GM18873 (cell line): ENCODE results near the gene FGF14.
"Not testable (repeated sequence)": the region's sequence is repeated elsewhere in the genome, so short reads cannot be mapped to it uniquely, and the experiment has no call there.

ENCODE experiments used
- ATAC-seq: cut with Tn5 transposase; IDR thresholded peaks from one replicate; pipeline ENCODE4 v1.9.1; 2021; ENCODE audit warnings: mild to moderate bottlenecking, moderate library complexity, moderate number of reproducible peaks; ENCODE audit not compliant: unreplicated experiment, low FRiP score

Gene FGF14

DNA sequence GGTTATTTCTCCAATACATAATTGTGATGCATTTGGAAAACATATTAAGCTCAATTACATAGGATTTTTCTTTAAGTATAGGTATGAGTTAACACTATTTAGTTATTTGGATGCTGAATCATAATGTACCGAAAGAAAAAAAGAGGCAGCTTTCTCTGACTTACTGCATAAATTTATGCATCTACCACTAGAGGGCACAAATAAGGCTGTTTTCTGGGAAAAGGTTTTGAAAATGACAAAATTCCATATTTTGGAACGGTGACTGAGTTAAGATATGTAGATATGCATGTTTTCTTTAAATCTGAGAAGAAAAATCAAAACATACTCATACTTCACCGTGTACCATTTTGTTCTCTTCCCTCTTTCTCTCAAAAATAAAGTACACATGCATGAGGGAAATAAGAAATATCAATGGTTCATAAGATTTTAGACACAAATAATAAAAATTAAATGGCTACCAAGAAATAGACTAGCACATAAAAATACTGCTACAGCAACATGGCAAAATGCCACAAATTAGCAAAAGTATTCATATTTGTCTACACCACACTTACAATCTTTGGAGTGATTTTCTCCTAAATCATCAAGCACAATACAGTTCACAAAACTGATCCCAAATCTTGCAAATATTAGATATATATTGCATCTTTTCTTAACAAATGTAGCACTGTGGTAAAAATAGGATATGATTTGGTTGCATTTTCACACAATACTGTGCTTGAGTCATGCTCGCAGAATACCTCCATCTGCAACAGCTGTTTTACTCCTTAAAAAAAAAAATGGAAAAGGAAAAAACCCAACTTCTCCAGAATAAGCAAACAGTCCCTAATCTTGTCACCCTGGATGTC, 260.0 kb downstream of the FGF14 start:
- ATAC-seq, result no peak

DNA sequence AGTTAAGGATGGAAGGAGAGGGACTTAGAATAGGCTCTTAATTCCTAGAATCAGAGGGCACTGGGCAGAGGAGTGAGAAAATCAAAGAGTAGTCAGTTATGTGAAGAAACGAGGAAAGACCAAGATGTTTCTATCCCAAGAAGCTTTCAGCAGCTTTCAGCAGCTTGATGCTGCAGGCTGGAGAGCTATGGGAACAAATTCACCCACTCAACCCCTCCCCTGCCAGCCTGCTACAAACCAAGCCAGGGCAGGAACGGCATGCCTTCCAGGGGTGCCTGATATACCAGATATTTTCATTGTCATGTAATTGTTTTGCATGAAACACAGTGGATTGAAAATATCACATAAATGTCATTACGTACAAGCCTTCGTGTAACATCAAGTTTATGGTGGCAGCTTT, 262.2 kb downstream of the FGF14 start:
- no peak for ATAC-seq

DNA sequence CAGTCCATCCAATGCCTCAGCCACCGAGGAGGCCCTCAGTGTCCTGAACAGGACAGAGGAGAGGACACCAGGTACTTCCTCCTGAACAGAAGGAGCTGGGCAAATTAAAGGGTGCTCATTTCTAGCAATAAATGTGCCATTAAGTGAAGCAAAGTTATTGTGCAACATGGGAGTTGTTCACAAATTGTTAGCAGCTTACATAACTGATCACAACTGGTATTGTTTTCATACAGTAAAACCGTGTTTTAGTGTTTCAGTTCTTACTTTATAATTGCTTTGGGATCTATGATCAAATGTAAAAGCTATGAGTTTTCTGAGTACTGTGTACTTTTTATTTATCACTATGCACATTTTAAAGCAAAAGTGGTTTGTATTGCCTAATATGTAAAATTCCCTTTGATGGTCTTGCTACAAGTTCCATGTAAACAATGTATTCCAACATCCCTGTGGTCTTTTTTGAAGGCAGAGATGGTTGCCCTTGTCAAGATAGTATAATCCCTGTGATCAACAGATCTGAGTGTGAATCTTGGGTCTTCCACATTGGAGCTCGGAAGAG, 263.1 kb downstream of the FGF14 start:
- no peak for ATAC-seq

DNA sequence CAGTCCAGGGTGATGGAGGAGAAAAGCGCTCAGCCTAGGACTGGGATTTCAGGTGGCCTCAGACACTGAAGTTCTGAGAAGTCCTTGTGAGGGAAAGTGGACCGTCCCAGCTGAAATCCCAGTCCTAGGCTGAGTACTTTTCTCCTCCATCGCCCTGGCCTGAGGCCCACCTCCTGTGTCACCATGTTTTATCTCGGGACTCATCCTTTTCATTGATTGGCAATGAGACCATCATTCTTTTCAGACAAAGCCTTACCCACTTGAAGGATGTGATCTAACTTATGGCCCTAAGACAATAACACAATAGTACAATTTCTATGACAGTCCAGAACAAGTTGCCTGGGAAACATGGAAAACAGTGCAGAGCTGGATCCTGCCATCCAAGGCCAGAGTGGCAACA, 263.9 kb downstream of the FGF14 start:
- ATAC-seq, result not testable (repeated sequence)

DNA sequence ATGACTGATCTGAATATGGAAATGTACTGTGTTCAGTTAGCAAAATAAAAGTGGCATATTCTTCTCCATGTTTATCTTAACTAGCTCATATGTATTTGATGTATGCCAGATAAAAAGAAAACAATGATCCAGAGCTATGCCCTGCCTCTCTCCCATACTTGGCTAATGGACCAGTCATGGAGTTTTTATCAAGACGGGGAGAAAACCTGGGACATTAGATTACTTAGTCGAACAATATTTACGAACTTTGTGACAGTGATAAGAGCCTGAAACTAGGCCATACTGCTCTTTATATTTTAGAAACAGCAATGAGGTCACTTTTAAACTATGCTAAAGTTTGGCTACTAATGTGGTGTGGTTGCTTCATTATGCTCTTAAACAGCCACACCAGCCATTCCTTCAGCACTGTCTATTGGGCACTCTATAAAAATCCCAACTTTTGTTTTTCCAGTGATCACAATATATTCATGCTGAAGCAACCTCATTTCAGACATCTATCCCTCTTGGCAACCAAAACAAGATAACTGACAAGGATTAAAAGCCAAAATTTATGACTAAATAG, 265.0 kb downstream of the FGF14 start:
- no peak for ATAC-seq

DNA sequence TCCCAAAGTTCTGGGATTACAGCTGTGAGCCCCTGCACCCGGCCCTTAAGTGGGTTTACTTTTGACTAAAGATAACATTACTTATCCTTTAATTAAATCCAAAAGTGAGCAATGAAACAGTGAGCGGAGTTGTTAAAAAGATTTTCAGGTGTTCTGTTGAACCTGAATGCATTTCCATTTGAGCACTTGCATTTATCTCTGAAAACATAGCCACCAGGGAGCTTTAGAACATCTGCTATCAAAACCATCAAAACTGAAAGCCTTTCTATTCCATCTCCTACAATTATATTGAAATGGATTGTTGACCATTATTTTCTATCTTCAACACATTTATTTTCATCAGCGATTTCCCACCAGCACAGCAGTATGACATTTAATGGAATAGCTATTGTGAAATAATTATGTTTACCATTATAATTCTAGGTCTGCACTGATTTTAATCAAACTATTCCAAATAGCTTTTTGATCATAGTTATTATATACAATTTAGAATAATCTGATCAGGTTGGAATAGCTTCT, 269.0 kb downstream of the FGF14 start:
- ATAC-seq, result no peak

DNA sequence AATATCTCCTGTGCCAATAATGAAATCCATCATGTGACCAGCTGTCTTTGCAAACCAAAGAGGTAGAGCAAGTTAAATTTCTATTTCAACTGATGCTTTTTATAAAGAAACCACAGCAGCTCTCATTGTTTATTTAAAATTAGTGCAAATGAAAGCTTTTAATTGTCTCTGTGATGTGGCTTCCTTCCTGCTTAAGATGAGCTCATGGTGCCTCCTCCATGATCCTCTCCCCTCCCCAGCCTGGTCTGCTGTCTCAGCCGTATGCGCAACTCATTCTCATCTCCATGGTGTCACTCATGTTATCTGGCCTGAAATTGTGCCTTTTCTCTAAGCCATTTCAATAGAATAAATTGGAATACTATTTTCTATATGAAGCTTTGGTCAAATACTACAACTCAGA, 270.6 kb downstream of the FGF14 start:
- no peak for ATAC-seq

DNA sequence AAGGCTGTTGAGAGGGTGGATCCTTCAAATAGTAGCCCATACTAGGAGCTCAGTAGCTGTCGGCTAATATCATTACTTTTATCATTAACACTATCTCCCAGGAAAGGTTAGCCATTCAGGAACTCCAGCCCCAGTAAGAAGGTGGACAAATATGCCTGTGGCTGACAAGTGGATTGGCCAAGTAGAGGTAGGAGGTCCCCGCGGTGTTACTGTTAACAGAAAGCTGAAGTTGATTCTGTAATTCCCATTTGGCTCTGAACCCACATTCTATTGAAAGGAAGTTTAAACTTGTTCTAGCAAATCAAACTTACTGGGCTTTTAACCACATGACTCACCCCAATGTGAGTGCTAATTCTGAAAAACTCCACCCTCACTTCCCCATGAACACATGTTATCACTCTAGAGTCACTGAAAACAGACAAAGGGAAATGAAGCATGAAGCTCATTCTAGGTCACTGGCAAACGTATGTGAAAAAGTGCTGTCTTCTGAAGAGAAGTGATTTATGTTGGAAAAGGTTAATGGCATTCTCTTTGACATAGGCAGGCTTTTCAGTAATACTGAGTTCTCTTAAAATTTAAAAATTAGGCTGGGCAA, 273.5 kb downstream of the FGF14 start:
- no peak for ATAC-seq

DNA sequence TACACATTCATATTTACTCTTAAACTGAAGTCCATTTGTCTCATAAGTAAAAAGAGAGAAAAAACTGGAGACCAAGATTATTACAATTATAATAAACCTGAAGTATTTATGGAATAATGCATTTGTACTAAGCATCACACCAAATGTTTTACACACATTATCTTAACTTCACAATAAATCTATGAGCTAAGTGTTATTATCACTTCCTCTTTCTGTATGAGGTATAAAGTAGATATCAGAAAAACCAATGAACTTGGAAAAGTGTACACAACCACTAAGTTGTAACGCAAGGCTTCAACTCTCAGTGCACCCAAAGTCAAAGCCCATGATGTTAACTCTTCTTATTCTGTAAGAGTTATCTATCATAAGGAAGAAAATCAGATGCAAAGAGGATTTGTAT, 274.7 kb downstream of the FGF14 start:
- no peak for ATAC-seq

DNA sequence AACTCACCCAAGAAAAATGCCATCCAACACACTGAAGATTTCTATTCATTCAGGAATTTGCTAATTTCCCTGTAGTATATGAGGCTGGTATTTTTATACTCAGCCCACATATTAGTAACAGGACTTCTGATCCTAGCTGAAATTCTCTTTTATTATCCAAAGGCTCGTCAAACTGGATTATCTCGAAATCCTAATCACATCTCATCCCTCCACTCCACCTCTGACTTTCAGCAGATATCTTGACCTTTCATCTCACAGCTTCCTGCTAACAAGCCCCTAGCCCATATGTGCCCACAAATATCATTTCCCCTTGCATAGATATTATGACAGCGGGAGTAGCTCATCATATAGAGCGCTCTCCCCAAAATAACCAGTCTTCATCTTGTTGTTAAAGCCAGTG, 279.7 kb downstream of the FGF14 start:
- ATAC-seq, result no peak

DNA sequence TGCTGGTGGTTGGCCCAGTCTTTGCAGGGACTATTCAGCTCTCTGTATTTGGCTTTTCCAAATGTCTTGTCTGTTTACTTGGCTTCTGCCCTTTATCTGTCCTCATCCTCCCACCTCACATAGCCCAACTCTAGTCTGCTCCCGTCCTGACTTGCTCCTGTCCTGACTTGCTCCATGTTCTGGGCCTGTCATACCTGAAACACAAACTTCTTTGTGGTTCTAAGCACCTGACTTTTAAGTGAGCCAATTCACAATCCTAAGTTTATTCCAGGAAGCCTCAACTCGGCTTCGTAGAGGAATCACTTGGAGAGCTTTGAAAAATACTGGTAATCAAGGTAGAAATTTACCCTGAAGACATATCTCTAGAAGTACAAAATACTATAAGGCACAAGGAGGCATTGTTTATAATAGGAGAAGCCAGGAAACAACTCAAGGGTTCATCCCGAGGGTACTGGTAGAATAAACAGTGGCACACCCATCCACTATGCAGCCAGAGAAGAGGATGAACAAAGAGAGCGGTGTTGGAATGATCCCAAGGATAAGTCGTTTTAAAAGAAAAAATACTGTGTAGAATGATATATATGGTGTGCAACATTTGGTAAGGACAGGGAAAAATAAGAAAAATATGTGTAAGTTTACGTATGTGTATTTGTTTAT, 284.5 kb downstream of the FGF14 start:
- no peak for ATAC-seq

DNA sequence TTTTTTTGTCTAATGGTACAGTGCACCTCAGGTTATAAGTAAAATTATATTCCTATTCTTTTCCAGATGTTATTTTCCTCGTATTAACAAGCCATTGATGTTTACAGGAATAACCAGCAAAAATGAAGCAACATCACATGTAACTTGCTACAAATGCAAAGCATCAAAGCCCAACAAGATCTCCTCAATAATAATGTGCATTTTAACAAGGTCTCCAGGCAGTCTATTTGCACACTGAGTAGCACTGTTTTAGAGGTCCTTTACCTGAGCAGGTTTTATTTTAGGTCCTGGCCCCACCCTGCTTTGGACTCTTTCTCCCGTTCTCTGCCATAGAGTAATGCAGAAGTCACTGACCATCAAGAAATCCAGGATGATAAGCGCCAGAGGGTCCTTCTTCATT, 298.4 kb downstream of the FGF14 start:
- no peak for ATAC-seq

DNA sequence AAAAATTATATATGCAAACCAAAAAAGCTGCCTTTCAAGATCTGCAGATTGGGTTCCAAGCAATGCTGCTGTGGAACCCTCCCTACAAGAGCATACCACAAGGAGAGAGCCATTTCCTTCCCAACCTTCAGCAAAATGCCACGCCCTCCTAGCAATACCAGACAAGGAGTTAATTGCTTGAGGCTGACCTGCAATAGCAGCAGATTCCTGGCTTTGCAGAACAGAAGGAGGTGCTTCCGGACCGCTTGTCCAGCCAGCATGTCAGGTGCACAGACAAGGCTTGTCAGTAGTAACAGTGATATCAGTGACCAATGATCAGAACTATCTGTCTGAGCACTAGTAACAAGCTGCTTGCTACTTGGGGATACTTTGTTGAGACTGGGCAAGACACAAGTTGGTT, 301.6 kb downstream of the FGF14 start:
- ATAC-seq, result no peak

DNA sequence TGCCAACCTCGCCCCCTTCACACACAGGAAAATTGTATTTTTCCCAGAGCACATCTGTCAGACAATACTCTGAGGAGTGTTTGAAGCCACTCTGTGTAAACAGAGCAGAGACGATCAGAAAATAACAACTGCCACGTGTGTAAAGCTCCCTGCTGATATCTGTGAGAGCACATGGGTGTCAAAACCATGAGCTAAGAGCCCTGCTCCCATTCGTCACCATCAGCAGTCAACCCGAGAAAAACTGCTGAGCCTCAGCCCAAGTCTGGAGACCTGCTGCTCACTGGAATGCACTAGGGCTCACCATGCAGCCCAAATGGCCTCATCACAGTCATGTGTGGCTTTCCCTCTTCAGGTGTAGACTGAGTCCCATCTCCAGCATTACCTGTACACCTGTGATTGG, 304.1 kb downstream of the FGF14 start:
- ATAC-seq, result no peak

DNA sequence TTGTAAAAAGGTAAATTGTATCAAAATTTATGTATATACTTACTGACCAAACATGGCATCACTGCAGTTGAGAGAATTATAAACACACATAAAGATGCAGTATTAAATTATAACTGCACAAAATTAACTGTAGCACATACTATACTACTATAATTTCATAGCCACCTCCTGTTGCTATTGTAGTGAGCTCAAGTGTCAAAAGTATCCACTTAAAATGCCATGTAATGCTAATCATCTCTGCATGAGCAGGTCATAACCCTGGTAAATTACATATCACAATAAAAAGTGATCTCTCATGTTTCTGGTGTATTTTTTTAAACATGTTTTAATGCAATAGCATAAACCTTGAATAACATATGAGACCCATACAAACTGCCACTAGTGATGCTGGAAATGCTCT, 308.6 kb downstream of the FGF14 start:
- ATAC-seq, result not testable (repeated sequence)

DNA sequence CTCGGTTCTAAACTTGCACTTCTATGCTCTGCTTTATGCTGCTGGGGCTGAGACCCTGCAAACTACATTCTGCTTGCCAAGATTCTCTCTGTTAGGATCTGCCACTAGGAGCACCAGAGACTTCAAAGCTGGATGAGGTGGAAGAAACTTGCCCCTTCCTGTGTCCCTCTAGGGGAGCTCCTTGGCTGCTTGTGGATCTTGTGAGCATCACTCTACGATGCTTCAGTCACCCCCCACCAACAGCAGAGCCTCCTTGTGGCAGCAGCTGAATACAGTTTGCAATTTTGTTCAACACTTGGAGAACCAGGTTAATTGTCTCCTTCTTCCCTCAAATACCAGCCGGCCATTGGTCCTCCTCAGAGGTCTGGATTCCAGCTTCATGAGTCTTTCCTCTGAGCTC, 310.6 kb downstream of the FGF14 start:
- ATAC-seq, result no peak

DNA sequence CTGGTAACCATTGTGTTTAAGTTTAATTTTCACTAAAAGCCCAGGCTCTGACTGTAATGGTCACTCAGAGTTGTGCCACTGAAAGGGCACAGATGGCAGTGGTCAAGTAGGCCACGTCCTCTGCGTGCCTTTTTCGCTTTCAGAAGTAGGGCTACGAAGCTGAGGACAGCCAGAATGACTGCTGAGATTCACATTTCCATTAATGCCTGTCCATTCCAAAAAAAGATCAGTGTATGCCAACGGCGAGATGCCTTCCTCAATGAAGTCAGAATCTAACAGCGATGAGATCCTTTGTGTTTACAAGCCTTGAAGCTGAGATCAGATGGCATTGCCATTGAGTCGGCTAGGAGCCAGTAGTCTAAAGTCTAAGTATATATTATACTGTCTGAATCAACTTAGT, 311.3 kb downstream of the FGF14 start:
- ATAC-seq, result no peak

DNA sequence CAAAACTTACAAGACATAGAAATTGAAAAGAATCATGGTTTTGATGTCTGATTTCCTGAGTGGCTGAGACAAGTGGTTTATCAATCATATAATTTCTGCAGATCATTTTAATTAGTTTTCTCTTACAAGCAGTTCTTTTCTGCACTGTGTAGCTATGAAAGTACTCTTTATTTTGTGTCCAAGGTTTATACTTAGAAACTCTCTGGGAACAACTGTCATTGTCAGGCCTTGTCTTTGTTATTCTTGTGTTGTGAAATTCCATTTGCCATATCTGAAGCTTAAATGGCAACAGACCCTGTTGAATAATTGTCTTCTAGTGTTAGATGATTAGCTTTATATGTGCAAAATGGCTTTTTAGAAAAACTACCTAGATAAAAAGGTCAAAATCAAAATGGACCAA, 312.1 kb downstream of the FGF14 start:
- ATAC-seq, result no peak

DNA sequence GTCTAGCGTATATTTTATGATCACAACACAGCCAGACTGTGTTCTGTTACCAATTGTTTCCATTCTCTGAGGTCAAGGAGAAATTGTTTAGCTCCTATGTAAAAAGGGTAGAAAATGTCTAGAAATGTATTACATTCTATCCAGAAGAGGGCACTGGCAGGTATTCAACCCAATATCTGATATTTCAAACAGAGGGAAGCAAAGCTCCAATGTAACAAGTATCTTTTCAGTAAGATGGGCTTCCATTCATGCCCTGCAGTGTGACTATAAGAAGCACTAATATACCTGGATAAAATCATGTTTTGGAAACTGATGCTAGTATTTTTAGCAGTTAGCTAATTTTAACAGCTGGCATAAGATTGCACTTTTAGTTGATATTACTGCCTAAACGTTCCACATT, 312.7 kb downstream of the FGF14 start:
- ATAC-seq, result no peak

DNA sequence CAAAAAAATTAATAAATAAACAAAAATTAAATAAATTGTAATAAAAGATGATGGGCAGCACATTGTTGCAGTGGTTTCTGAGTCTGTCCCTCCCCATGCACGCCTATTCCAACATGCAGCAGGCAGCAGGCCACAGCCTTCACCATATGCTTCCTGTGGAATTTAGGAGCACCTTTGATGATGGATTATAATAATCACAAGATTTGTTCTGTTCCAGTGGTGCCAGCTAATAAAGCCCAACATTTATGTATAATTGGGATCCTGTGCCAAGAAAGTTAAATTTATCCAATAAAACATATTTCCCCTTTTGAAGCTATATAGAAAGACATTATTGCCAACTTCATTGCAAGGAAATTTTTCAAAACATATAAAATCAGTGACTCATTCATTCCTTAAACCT, 328.6 kb downstream of the FGF14 start:
- ATAC-seq, result no peak

DNA sequence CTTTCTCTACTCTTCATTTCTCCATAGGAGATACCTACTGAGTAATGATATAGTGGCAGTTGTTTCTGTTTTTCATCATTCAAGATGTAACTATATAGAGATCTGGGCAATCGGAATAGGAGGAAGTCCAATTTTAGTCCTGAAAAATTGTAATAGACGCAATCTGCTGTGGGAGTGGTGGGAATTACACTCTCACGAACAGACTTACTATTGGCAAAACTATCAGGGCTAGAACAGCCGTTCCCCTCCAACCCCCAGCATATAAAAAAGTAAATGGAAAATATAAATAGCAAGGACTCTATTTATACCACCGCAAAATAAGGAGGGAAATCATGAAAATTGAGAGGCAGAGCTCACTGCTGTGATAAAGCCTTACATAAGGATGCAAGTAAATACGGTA, 330.1 kb downstream of the FGF14 start:
- no peak for ATAC-seq
